B cell (primary cell): ENCODE measurements around the gene SPSB1.

Source experiments
- EZH2 ChIP-seq: IDR thresholded peaks from 2 replicates; pipeline ENCODE4 v1.6.1; 2012; ENCODE audit warnings: borderline replicate concordance, low read depth, mild to moderate bottlenecking, moderate library complexity, low read length; ENCODE audit not compliant: insufficient read depth, poor library complexity, severe bottlenecking
- TF ChIP-seq, protein P1 (sequence below): fragments of 200-600 bp; IDR thresholded peaks from one replicate; pipeline ENCODE4 v1.8.0; 2022; ENCODE audit warnings: antibody characterized with exemption, mild to moderate bottlenecking

DNA sequence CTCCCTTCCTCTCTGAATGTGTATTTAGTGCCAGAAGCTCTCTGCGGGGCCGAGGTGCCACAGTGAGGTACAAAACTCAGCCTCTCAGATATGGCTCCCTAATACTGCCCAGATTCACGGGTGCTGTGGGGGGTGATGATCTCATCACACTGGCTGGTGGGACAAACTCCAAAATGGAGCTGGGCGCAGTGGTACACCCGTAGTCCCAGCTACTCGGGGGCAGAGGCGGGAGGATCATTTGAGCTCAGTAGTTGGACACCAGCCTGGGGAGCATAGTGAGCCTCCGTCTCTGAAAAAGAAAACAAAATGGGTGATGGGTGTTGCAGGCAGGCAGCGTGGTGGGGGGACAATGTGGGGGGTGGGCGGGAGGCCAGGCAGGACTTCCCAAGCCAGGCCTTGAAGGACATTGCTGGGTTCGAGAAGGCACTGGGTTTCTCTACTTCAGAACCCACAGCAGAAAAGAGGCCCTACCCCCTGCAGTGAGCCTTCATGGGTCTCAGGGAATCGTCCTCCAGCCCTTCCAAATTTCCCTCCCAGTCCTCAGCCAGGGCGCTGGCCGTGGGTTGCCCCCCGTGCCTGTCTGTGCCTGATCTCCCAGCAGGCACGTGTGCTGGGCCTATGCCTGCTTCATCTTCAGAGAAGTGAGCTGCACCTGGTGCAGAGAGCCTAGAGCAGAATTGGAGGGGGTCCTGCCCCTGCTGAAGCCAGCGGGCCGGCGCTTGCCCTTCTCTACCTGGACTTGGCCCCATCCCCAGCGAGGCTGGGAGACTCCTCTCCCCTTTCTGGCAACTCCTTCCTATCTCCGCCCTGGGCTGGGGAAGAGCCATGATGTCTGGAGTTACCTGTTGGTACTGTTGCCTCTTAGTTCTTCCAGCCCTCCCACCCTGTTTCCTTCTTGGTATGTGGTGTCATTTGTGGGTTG is 44.1 kb upstream of the SPSB1 start:
- TF ChIP-seq, protein P1, sequence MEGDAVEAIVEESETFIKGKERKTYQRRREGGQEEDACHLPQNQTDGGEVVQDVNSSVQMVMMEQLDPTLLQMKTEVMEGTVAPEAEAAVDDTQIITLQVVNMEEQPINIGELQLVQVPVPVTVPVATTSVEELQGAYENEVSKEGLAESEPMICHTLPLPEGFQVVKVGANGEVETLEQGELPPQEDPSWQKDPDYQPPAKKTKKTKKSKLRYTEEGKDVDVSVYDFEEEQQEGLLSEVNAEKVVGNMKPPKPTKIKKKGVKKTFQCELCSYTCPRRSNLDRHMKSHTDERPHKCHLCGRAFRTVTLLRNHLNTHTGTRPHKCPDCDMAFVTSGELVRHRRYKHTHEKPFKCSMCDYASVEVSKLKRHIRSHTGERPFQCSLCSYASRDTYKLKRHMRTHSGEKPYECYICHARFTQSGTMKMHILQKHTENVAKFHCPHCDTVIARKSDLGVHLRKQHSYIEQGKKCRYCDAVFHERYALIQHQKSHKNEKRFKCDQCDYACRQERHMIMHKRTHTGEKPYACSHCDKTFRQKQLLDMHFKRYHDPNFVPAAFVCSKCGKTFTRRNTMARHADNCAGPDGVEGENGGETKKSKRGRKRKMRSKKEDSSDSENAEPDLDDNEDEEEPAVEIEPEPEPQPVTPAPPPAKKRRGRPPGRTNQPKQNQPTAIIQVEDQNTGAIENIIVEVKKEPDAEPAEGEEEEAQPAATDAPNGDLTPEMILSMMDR: no peak
- no peak for TF ChIP-seq EZH2
